Suprapubic skin (tissue), 4 donors: ENCODE data around the gene LETM1. TPM values are rescaled to one million over a fixed set of nuclear protein-coding genes. Genes with fewer than 3 reads are reported as not detected.
A peak's percentile ranks its signal among the peaks of the same experiment; 100 is the strongest.

ENCODE experiments used
- DNase-seq, 2 donors: peaks; one replicate each; pipeline ENCODE4 v3.0.0-alpha.2; 2019; ENCODE audit warnings: low spot score in 2 of 2
- H3K27ac ChIP-seq: fragments of 200-600 bp; sonication (generic); one replicate; pipeline ENCODE4 v1.5.1; 2019
- H3K27me3 ChIP-seq: fragments of 200-600 bp; sonication (generic); one replicate; pipeline ENCODE4 v1.5.1; 2019
- H3K36me3 ChIP-seq: fragments of 200-600 bp; sonication (generic); one replicate; pipeline ENCODE4 v1.5.1; 2019
- H3K4me1 ChIP-seq: fragments of 200-600 bp; sonication (generic); one replicate; pipeline ENCODE4 v1.5.1; 2019
- H3K4me3 ChIP-seq: fragments of 200-600 bp; sonication (generic); one replicate; pipeline ENCODE4 v1.5.1; 2019; ENCODE audit warnings: mild to moderate bottlenecking
- H3K9me3 ChIP-seq: fragments of 200-600 bp; sonication (generic); one replicate; pipeline ENCODE4 v1.5.1; 2019
- EP300 ChIP-seq: sonication (generic); formaldehyde crosslinking; IDR thresholded peaks from one replicate; pipeline ENCODE4 v1.6.1; 2017; ENCODE audit warnings: antibody characterized with exemption
- POLR2A ChIP-seq, 2 donors: fragments of 450-650 bp; IDR thresholded peaks; one replicate each; pipeline ENCODE4 v1.6.1; 2017; ENCODE audit warnings: antibody characterized with exemption in 2 of 2, mild to moderate bottlenecking in 2 of 2, moderate library complexity in 2 of 2
- POLR2AphosphoS5 ChIP-seq, 3 donors: sonication (generic); formaldehyde crosslinking; IDR thresholded peaks; one replicate each; pipeline ENCODE4 v1.6.1; 2017; ENCODE audit warnings: antibody characterized with exemption in 3 of 3
- WGBS: methylation state at CpG from one replicate; pipeline ENCODE4 v1.1.5; 2018; 5-methylcytosine and 5-hydroxymethylcytosine counted together
- total RNA-seq, 4 donors: library from RNA; depleted of rRNA; stranded (reverse); fragments of >200 nt; gene quantifications; one replicate each; pipeline ENCODE4 v1.1.0, GENCODE V29; 2016
- TF ChIP-seq, protein P1 (sequence below), 2 donors: fragments of 200-600 bp in 1 of 2; fragments of 450-650 bp in 1 of 2; sonication (generic) in 1 of 2; IDR thresholded peaks; one replicate each; pipeline ENCODE4 v1.5.1; 2016 to 2019; ENCODE audit warnings: antibody characterized with exemption in 2 of 2, mild to moderate bottlenecking in 1 of 2, moderate library complexity in 1 of 2

Gene LETM1
- total RNA-seq, 4 donors from 2014 or later = 64.0 to 73.5 (median 65.2) TPM

DNA sequence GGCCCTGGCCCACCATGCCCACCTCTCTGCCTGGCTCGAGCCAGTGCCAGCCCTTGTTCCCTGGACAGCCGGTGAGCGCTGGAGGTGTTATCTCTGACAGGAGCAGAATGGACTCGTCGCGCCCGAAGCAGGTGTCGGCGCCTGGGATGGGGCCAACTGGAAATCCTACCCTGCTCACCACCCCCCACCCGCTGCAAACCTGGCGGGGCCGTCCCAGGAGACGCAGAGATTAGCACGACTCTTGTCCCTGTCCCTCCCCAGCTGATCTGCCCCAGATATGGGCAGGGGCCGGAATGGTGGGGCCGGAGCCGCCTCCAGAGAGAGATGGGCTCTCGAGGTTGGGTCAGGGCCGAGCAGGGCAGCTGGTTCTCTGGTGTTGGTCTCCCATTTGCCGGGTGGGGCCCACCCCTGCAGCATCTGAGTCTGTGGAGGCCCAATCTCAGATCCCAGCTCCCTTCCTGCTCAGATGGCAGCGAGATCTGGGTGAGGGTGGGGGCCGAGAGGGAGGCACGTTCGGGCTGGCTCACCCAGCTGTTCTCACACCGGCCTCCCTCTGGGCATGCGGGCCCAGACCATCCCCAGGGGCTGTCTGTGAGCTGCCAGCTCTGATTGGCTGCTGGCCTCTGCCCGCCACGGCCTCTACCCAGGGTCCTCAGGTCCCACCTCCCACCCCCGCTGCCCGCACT lies 83.0 kb downstream of the LETM1 start:
- no peak for DNase-seq
- Histone ChIP-seq H3K36me3 (no peaks in the 10 kb centered on the region), H3K4me1 (peaks cover 63% of the 10 kb centered on the region), H3K4me3 (no peak overlapping the region), H3K9me3 (no peaks in the 10 kb centered on the region), H3K27me3 (peaks cover 26% of the 10 kb centered on the region), H3K27ac (no peak overlapping the region)
- TF ChIP-seq EP300 (no peak), POLR2AphosphoS5 (IDR thresholded peaks at IDR 0.05) (no peak), POLR2A (IDR thresholded peaks at IDR 0.05) (no peak)
- TF ChIP-seq, protein P1, sequence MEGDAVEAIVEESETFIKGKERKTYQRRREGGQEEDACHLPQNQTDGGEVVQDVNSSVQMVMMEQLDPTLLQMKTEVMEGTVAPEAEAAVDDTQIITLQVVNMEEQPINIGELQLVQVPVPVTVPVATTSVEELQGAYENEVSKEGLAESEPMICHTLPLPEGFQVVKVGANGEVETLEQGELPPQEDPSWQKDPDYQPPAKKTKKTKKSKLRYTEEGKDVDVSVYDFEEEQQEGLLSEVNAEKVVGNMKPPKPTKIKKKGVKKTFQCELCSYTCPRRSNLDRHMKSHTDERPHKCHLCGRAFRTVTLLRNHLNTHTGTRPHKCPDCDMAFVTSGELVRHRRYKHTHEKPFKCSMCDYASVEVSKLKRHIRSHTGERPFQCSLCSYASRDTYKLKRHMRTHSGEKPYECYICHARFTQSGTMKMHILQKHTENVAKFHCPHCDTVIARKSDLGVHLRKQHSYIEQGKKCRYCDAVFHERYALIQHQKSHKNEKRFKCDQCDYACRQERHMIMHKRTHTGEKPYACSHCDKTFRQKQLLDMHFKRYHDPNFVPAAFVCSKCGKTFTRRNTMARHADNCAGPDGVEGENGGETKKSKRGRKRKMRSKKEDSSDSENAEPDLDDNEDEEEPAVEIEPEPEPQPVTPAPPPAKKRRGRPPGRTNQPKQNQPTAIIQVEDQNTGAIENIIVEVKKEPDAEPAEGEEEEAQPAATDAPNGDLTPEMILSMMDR (IDR thresholded peaks at IDR 0.05) = no peak
- WGBS = 15% methylated on average over 7 of the region's 30 CpGs

DNA sequence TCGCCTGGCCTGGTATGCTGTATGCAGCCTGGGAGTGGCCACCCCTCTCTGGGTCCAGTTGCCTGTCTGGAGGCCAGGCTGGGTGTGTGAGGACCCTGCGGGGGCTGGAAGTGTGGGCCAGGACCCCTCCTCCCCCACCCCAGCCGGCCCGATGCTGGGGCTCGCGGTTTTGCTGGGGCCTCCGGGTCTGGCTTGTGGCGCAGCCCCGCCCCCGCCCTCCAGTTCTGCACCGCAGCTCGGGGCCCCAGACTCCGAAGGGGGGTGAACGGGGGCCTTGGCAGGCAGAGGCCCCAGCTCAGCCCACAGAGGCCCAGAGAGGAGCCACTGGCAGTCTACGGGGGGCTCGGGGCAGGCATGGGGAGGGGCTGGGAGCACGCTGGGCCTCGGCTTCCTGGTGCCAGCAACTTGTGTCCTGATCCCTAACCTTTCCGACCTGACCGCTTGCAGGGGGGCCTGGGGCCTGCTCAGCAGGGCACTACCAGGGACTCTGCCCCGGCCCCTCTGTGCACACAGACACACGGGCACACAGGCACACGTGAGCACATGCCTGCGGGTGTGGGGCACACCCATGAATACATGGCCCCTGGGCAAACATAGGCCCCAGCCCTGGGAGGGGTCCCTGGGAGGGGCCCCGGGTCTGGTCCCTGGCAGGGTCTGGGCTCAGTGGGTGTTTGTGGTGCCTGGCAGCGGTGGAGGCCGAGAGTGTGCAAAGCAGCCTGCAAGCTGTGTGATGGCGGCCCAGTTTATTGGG lies 84.2 kb downstream of the LETM1 start:
- H3K4me1 ChIP-seq = peaks cover 67% of the 10 kb centered on the region
- H3K36me3 ChIP-seq = no peaks in the 10 kb centered on the region
- 49% methylated on average over 9 of the region's 28 CpGs for WGBS
- no peaks in the 10 kb centered on the region for H3K9me3 ChIP-seq
- no peak overlapping the region for H3K27ac ChIP-seq
- TF ChIP-seq, protein P1 (IDR thresholded peaks at IDR 0.05) = no peak
- no peak for TF ChIP-seq POLR2A (IDR thresholded peaks at IDR 0.05)
- no peak for TF ChIP-seq EP300
- TF ChIP-seq POLR2AphosphoS5 (IDR thresholded peaks at IDR 0.05) = no peak
- H3K27me3 ChIP-seq = peaks cover 32% of the 10 kb centered on the region
- no peak for DNase-seq
- H3K4me3 ChIP-seq = no peak overlapping the region

DNA sequence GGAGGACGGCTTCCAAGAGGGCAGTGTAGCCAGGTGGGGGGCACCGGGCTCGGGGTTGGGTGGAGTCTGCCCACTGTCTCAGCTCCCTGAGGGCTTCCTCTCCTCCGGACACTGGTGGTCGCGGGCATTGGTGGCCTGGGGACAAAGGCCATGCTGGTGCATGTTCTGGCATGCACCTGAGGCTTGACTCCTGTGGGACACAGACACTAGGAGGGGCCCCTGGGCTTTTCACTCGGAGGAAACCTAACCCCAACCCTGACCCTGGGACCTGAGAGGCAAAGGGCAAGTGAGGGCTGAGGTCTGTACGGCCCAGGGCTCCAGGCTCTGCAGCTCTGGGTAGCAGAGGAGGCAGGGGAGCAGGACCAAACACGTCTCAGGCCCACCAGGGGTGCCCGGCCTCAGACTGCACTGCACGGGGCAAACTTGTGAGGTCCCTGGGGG lies 85.1 kb downstream of the LETM1 start:
- H3K27ac ChIP-seq = no peak overlapping the region
- H3K36me3 ChIP-seq = no peaks in the 10 kb centered on the region
- peaks cover 38% of the 10 kb centered on the region for H3K27me3 ChIP-seq
- H3K4me1 ChIP-seq = peaks cover 67% of the 10 kb centered on the region
- 40% methylated on average over 5 of the region's 11 CpGs for WGBS
- no peak overlapping the region for H3K4me3 ChIP-seq
- TF ChIP-seq POLR2A (IDR thresholded peaks at IDR 0.05) (no peak), POLR2AphosphoS5 (IDR thresholded peaks at IDR 0.05) (no peak), EP300 (no peak)
- TF ChIP-seq, protein P1 (IDR thresholded peaks at IDR 0.05) = no peak
- no peaks in the 10 kb centered on the region for H3K9me3 ChIP-seq
- DNase-seq = no peak

DNA sequence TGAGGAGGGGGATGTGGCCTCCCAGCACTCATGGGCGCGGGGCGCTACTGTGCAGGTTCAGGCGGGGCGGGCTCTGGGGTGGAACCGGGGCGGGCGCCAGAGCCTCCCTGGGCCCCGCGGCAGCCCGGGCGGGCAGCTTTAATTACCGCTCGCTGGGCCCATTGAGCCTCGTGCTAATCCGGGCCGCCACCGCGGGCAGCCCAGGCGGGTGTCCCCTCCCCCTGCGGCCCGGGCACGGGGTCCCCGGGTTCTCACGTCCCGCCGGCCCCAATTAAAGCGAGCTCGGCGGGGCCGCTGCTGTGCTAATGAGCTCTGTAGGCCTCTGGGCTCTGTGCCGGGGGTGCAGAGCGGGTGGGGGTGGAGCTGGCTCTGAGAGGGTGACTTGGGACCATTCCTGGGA lies 85.7 kb downstream of the LETM1 start:
- no peak overlapping the region for H3K4me3 ChIP-seq
- peaks cover 38% of the 10 kb centered on the region for H3K27me3 ChIP-seq
- H3K36me3 ChIP-seq = no peaks in the 10 kb centered on the region
- TF ChIP-seq POLR2AphosphoS5 (IDR thresholded peaks at IDR 0.05) (no peak), EP300 (no peak), POLR2A (IDR thresholded peaks at IDR 0.05) (no peak)
- TF ChIP-seq, protein P1 (IDR thresholded peaks at IDR 0.05) = no peak
- no peaks in the 10 kb centered on the region for H3K9me3 ChIP-seq
- no peak for DNase-seq
- 53% methylated on average over 7 of the region's 33 CpGs for WGBS
- H3K4me1 ChIP-seq = peaks cover 67% of the 10 kb centered on the region
- peak overlapping the region; percentile 20 for H3K27ac ChIP-seq

DNA sequence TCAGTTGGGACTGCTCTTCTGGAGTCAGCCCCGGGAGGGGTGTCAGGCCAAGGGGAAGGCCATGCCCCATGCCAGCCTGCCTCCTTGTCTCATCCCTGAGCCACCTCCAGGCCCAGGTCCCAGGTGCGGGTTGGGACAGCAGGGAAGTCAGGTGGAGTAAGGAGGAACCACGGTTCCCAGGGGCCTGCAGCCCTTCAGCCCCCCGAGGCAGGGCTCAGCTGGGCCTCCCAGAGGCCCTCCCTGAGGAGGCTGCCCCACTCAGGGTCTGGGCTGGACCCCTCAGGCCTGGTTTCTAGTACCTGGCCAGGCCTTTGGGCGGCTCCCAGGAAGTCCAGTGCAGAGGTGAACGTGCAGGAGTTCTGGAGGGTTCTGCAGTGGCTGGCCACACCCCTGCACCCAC lies 86.3 kb downstream of the LETM1 start:
- no peaks in the 10 kb centered on the region for H3K36me3 ChIP-seq
- no peak for DNase-seq
- H3K9me3 ChIP-seq = no peaks in the 10 kb centered on the region
- H3K27me3 ChIP-seq = peaks cover 38% of the 10 kb centered on the region
- H3K4me3 ChIP-seq = no peak overlapping the region
- H3K4me1 ChIP-seq = peaks cover 67% of the 10 kb centered on the region
- TF ChIP-seq EP300 (no peak), POLR2AphosphoS5 (IDR thresholded peaks at IDR 0.05) (no peak)
- TF ChIP-seq, protein P1 (IDR thresholded peaks at IDR 0.05) = no peak
- H3K27ac ChIP-seq = peak overlapping the region; percentile 20
- WGBS = 70% methylated on average over 4 of the region's 6 CpGs
